ENCODE measurements around the gene C9orf57.
"Not testable (repeated sequence)": the region's sequence is repeated elsewhere in the genome, so short reads cannot be mapped to it uniquely, and the experiment has no call there.

The C9orf57 gene

DNA sequence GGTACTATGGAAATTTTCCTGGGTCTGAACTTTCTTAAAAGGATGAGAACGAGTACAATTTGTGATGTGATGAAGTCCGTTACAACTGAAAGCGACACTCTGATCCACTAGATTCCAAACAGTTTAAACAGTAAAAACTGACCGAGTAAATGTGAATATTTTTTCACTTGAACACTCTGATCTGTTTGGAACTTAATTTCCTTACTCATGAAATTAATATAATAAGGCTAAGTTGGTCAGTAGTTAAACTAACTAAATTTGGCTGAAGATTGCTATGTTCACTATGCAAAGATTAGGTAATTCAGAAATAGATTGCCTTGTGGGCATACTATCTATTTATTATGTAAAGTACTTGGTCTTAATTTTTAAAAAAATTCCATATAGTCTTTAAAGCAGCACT lies at the start of gene C9orf57:
C9orf57 (minus strand) TSS at position 101 of the 400 bp plus-strand sequence. CDS start 1,282 bp downstream, outside the sequence.
- no peak for DNase-seq (ENCODE audit: low spot score)

DNA sequence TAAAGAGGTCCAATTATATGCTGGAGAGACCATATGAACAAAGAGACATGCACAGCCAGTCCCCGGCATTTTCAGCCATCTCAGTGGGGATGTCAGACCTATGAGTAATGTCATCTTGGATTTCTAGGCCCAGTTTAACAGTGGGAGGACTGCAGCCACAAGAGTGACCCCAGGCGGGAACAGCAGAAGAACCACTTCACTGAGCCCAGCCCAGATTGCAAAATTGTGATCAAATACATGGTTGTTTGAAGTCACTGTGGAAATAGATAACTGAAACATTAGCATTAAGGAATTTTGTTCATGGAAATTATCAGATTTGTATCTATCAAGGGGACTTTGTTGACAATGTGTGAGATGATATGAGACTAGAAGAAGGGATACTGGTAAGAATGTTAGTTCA lies 42.1 kb upstream of the C9orf57 start:
- no peak for DNase-seq (ENCODE audit: low spot score)

DNA sequence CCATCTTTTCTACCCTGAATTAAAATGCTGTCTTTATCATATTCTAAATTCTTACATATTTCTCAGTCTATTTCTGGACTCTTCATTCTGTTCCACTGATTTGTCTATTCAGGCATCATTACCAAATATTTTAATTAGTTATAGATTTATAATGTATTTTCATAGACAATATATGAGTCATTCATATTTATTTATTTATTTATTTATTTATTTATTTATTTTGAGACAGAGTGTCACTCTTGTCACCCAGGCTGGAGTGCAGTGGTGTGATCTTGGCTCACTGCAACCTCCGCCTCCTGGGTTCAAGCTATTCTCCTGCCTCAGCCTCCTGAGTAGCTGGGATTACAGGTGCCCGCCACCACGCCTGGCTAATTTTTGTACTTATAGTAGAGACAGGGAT lies 35.1 kb upstream of the C9orf57 start:
- not testable (repeated sequence) for DNase-seq (ENCODE audit: low spot score)

- DNase-seq (ENCODE audit: low spot score) = no peak
Observed at GRCh38 chr9:72092820-72093219, 32.4 kb upstream of the C9orf57 start.

DNA sequence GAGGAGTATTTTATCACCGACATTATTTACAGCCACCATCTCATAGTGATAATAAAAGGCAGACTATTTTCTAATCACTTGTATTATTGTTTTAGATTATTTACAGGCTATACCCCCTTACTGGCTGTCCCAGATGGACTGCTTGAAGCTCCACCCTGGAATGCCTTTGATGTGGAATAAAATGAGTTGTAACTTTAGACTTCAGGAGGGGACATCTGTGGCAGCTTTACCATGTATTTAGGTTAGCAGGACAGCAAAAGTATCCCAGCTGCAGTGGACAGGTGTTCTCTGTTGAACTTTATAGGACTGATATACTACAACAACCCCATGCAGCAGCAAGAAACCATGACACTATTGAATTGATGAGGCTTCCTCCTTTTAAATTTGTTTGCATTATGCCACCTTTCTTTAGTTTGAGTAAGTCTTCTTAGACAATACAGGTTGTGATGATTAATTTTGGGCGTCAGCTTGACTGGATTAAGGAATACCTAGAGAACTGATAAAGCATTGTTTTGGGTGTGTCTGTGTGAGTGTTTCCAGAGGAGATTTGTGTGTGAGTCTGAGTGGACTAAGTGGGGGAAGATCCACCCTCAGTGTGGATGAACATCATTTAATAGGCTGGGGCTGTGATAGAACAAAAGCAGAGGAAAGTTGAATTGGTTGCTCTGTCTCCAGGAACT lies 29.2 kb upstream of the C9orf57 start:
- DNase-seq (ENCODE audit: low spot score) = no peak

GRCh38 chr9:72082536-72082935 lies 22.1 kb upstream of the C9orf57 start:
- DNase-seq (ENCODE audit: low spot score) = peak; percentile 65

- not testable (repeated sequence) for DNase-seq (ENCODE audit: low spot score)
Observed at GRCh38 chr9:72074666-72075065, 14.3 kb upstream of the C9orf57 start.

GRCh38 chr9:72065076-72065475 lies 4.7 kb upstream of the C9orf57 start:
- no peak for DNase-seq (ENCODE audit: low spot score)

DNA sequence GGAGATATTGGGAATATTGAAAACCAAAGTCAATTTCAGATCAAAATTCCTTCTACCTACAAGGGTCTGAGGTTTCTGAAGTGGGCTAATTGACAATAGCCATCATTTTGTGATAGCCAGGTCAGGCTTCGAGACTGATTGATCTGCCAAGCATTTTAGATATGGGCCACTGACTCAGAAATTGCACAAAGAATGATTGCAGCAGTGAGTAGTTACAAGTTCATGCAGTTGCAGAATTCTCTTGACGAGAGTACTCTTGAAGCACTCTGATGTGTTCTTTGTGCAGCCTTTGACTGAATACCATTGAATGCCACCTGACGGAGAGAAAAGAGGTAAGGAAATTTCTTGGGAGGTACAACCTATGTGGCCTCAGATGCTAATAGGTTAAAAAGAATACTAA lies 8.3 kb downstream of the C9orf57 start:
- no peak for DNase-seq (ENCODE audit: low spot score)

DNA sequence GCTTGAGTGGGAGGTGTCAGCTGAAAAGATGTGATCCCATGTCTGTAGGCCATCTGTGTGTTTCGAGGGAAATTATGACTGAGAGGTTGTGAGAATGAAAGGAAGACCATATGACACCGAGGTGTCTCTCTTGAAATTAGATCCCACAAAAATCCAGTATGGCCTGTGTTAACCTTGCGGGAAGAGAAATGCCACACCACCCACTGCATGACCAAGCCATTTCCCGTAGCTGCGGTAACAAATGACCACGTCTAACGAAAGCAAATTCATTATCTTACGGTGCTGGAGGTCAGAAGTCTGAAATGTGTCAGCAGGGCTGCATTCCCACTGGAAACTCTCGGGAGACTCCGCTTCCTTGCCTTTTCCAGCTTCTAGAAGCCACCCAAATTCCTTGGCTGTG lies 11.6 kb downstream of the C9orf57 start:
- DNase-seq (ENCODE audit: low spot score) = no peak

- DNase-seq (ENCODE audit: low spot score) = no peak
Observed at GRCh38 chr9:72046630-72047456, 13.6 kb downstream of the C9orf57 start.

DNA sequence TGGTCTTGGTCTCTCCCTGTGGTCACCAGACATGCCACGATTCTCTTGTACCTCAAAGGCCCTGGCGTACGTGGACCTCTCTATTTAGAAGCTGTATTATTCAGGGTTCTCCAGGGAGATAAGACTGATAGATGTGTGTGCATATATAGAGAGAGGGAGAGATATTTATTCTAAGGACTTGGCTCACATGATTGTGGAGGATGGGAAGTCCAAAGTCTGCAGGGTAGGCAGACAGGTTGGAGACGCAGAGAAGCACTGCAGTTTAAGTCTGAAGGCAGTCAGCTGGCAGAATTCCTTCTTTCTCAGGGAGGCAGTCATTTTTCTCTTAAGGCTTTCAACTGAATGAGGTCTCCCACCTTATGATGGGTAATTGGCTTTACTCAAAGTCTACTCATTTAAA lies 16.3 kb downstream of the C9orf57 start:
- DNase-seq (ENCODE audit: low spot score) = no peak

- no peak for DNase-seq (ENCODE audit: low spot score)
Observed at GRCh38 chr9:72043576-72043975, 16.8 kb downstream of the C9orf57 start.

DNA sequence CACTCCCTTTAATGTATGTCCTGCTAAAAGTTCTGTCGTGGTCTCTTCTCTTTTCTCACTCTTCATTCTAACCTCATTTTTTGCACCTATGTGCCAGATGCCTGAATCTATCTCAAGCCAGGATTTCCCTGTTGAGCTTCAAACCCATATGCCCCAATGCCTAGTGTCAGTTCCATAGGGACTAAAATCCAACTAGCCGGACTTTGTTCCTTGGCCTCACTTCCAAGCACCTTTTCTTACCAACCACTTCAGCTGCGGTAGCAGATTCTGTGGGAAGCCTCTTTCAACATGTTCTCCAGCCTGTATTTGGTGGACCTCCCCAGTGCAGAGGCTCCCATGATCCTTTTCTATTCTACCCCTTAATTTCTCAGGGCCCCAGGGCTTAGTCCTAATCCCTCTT lies 17.5 kb downstream of the C9orf57 start:
- DNase-seq (ENCODE audit: low spot score) = no peak

DNA sequence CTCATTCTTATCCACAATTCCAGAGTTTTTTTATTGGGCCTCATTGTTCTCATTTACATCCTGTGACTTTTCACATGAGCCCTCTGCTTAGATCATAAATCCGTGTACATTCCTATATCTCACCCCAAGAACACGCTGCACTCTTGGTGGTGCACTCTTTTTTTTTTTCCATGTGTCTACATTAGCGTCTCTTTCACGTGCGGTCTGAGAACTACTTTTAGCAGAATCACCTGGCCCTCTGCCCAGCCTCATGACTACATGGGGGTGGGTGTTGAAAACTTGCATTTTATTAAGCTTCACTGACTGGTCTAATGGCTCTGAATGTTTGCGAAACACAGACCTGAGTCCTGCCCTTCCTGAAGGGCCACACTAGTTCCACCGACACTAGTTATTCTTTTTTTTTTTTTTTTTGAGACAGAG lies 18.6 kb downstream of the C9orf57 start:
- DNase-seq (ENCODE audit: low spot score) = no peak

GRCh38 chr9:72041369-72041768 lies 19.0 kb downstream of the C9orf57 start:
- no peak for DNase-seq (ENCODE audit: low spot score)

DNA sequence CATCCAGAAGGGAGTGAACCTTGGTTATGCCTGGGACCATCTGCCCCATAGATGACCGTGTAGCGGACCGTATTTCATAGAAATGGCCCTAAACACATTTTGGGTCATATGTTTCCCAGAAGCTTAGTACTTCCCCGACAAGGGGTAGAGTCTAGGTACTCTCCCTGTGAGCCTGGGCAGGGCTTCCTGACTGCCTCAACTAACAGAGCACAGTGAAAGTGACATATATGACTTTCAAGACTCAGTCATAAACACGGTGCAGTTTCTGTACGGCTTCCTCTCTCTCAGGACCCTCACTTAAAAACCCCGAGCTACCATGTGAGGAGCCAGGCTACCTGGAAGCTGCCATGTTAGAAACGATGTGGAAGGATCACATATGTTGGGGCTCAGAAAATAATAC lies 20.9 kb downstream of the C9orf57 start:
- no peak for DNase-seq (ENCODE audit: low spot score)

- DNase-seq (ENCODE audit: low spot score) = peak; percentile 83
Observed at GRCh38 chr9:72038890-72039410, 21.5 kb downstream of the C9orf57 start.

DNA sequence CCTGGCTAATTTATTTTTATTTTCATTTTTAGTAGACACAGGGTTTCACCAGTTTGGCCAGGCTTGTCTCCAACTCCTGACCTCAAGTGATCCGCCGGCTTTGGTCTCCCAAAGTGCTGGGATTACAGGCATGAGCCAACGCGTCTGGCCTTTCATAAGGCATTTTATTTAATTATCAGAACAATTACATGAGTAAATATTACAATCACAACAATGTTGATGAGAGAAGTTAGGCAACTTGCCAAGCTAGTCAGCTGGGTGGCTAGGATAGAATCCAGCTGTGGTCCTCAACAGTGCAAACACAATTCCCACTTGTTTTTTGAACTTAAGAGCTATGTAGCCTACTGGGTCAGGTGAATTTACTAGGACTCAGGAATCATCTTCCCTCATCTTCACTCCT lies 22.0 kb downstream of the C9orf57 start:
- DNase-seq (ENCODE audit: low spot score) = no peak

GRCh38 chr9:72037571-72037970 lies 22.8 kb downstream of the C9orf57 start:
- no peak for DNase-seq (ENCODE audit: low spot score)

DNA sequence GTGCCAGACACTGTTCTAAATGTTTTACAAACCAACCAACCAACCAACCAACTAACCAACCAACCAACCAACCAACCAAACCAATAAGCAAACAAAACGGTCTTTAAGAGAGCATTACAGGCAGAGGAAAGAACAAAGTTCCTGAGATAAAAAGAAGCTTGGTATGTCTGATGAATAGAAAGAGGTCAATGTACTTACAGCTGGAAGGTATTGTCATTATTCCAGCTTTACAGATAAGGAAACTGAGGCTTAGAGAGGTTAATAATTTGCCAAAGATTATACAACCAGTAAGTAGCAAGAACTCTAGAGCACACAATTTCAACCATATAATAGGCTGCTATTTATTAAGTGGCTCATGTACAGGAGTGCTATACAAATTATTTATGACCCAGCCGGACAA lies 29.6 kb downstream of the C9orf57 start:
- DNase-seq (ENCODE audit: low spot score) = no peak

GRCh38 chr9:72029986-72030385 lies 30.4 kb downstream of the C9orf57 start:
- DNase-seq (ENCODE audit: low spot score) = no peak

DNA sequence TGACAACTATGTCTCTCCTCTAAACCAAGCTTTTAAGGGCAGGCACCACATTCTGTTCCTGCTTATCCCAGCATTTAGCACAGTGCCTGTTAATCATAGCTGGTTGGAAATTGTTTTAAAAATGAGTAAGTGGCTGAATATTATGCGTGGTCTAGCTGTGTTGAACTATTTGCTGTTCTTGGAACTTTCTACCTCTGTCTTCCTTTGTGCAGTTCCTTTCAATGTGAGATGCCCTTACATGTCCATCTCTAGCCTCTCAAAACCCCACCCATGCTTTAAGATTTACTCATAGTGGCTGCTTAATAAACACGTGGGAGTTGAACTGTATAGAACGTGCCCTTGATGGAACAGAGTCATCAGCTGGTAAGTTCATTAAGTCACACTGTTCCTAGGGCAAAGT lies 34.5 kb downstream of the C9orf57 start:
- no peak for DNase-seq (ENCODE audit: low spot score)

All from putamen (tissue), 1 donor.